Tibial artery (tissue), 4 donors: ENCODE results near the gene EIF2B2.

Experiments used
- DNase-seq, 2 donors: peaks; one replicate each; pipeline ENCODE4 v3.0.0-alpha.2; 2019
- H3K27ac ChIP-seq, 2 donors: fragments of 200-600 bp; sonication (generic) in 1 of 2; 1 replicate in 1 of 2; 2 replicates in 1 of 2; pipeline ENCODE4 v1.5.1; 2018 to 2019; ENCODE audit warnings: mild to moderate bottlenecking in 1 of 2
- H3K27me3 ChIP-seq, 2 donors: fragments of 200-600 bp; sonication (generic) in 1 of 2; one replicate each; pipeline versions ENCODE4 v1.5.1 to v1.6.0; 2016 to 2019
- H3K36me3 ChIP-seq, 3 donors: fragments of 200-600 bp; sonication (generic) in 2 of 3; one replicate each; pipeline ENCODE4 v1.5.1; 2016 to 2019; ENCODE audit warnings: mild to moderate bottlenecking in 2 of 3
- H3K4me1 ChIP-seq, 4 donors: fragments of 200-600 bp; sonication (generic) in 2 of 4; 1 replicate in 3 of 4; 2 replicates in 1 of 4; pipeline ENCODE4 v1.5.1; 2016 to 2019
- H3K4me3 ChIP-seq, 2 donors: fragments of 200-600 bp; sonication (generic) in 1 of 2; 1 replicate in 1 of 2; 2 replicates in 1 of 2; pipeline ENCODE4 v1.5.1; 2018 to 2019; ENCODE audit warnings: mild to moderate bottlenecking in 2 of 2
- H3K9me3 ChIP-seq, 3 donors: fragments of 200-600 bp; sonication (generic) in 1 of 3; one replicate each; pipeline ENCODE4 v1.5.1; 2016 to 2019
- intact Hi-C: fragments of 100-400 bp; cut with DNase I; formaldehyde crosslinking; loops from one replicate; pipeline ENCODE4 v1.15.0; 2023; ENCODE audit warnings: low total_unique reads
- TF ChIP-seq, protein P1 (sequence below), 2 experiments: fragments of 200-600 bp in 1 of 2; fragments of 450-650 bp in 1 of 2; IDR thresholded peaks; one replicate each; pipeline ENCODE4 v1.5.1; 2017 to 2019; ENCODE audit warnings: antibody characterized with exemption in 2 of 2, mild to moderate bottlenecking in 1 of 2, moderate library complexity in 1 of 2

The EIF2B2 gene

DNA sequence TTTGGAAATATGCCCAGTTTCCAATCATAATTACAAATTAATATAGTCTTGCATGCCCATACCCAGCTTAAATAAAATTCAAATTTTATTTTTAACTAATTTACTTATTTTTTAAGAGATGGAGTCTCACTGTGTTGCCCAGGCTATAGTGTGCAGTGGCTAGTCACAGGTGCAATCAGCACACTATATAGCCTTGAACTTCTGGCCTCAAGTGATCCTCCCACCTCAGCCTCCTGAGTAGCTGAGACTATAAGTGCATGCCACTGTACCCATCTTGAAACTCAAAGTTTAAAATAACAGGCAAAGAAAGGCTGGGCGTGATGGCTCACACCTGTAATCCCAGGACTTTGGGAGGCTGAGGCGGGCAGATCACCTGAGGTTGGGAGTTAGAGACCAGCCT, 38.2 kb downstream of the EIF2B2 start:
- no peak for DNase-seq
- TF ChIP-seq, protein P1, sequence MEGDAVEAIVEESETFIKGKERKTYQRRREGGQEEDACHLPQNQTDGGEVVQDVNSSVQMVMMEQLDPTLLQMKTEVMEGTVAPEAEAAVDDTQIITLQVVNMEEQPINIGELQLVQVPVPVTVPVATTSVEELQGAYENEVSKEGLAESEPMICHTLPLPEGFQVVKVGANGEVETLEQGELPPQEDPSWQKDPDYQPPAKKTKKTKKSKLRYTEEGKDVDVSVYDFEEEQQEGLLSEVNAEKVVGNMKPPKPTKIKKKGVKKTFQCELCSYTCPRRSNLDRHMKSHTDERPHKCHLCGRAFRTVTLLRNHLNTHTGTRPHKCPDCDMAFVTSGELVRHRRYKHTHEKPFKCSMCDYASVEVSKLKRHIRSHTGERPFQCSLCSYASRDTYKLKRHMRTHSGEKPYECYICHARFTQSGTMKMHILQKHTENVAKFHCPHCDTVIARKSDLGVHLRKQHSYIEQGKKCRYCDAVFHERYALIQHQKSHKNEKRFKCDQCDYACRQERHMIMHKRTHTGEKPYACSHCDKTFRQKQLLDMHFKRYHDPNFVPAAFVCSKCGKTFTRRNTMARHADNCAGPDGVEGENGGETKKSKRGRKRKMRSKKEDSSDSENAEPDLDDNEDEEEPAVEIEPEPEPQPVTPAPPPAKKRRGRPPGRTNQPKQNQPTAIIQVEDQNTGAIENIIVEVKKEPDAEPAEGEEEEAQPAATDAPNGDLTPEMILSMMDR (IDR thresholded peaks at IDR 0.05) = no peak
- H3K4me1 ChIP-seq = peaks cover 0 to 19% (median 14%) of the 10 kb centered on the region in 4 donors
- no peak overlapping the region for H3K4me3 ChIP-seq
- intact Hi-C loops = no loop called here
- no peaks in the 10 kb centered on the region for H3K27me3 ChIP-seq
- H3K36me3 ChIP-seq = peaks cover 20 to 60% (median 29%) of the 10 kb centered on the region in 3 donors
- H3K27ac ChIP-seq = no peak overlapping the region
- no peaks in the 10 kb centered on the region for H3K9me3 ChIP-seq

DNA sequence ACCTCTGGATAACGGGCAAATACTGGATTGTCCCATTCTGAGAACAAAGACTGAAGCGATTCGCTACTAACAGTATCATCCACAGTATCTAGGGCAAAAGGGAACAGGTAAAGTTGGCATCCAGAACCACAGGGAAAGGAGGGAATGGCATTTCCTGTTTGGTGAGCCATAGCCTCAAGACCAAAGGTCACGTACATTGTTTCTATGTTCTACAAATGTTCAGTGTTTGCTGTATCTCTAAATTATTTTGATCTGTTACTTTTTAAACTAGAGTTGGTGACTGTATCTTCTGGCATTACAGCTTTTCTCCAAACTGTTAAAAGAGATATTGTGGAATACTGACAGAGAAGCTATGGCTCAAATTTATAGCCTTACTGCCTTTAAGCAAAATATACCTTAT, 38.9 kb downstream of the EIF2B2 start:
- Histone ChIP-seq H3K4me3 (no peak overlapping the region), H3K36me3 (peaks cover 20 to 53% (median 25%) of the 10 kb centered on the region in 3 donors), H3K4me1 (peaks cover 0 to 19% (median 14%) of the 10 kb centered on the region in 4 donors), H3K27ac (no peak overlapping the region), H3K9me3 (no peaks in the 10 kb centered on the region), H3K27me3 (no peaks in the 10 kb centered on the region)
- TF ChIP-seq, protein P1 (IDR thresholded peaks at IDR 0.05) = no peak
- intact Hi-C loops = no loop called here
- no peak for DNase-seq

DNA sequence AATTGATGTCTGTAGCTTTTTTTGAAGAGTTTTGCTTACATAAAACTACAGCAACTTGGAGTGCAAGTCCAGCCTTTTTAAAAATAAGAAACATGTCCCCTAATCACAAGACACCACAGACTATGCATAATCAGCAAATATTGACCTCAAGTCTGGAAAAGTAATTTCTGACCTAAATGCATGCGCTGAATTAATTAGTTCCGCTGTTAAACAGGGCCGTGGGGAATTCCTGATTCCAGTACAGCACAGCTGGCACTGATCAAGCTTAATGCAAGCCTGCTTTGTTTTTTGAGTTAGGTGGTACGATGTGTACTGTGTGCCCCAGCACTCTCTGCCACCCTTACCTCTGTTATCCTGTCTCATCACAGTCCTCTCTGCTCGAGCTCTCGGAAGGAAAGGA, 39.3 kb downstream of the EIF2B2 start:
- no peaks in the 10 kb centered on the region for H3K27me3 ChIP-seq
- intact Hi-C loops = no loop called here
- H3K4me3 ChIP-seq = no peak overlapping the region
- no peak overlapping the region for H3K27ac ChIP-seq
- TF ChIP-seq, protein P1 (IDR thresholded peaks at IDR 0.05) = no peak
- no peaks in the 10 kb centered on the region for H3K9me3 ChIP-seq
- DNase-seq = no peak
- H3K4me1 ChIP-seq = peaks cover 0 to 19% (median 14%) of the 10 kb centered on the region in 4 donors
- peaks cover 20 to 49% (median 23%) of the 10 kb centered on the region in 3 donors for H3K36me3 ChIP-seq

DNA sequence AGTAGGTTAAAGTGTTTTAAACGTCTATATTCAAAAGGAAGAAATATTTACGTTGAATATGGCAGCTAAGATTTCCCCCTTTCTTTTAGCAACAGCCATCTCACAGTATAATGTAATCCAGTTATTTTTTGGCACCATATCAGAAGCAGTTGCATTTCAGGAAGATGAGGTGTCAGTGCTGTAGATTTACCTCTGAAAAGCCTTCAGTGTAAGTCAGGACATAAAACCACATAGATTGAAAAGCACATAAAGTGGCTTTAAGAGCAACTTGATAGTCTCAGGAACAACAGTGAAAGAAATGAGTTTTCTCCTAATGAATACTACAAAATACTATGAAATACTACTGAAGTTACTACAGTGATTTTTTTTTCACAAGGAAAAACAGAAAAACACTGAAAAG, 41.6 kb downstream of the EIF2B2 start:
- TF ChIP-seq, protein P1 (IDR thresholded peaks at IDR 0.05) = no peak
- peaks cover 0 to 35% (median 20%) of the 10 kb centered on the region in 4 donors for H3K4me1 ChIP-seq
- DNase-seq = no peak
- H3K36me3 ChIP-seq = peaks cover 11 to 35% (median 16%) of the 10 kb centered on the region in 3 donors
- no peaks in the 10 kb centered on the region for H3K9me3 ChIP-seq
- no peak overlapping the region for H3K27ac ChIP-seq
- no peak overlapping the region for H3K4me3 ChIP-seq
- H3K27me3 ChIP-seq = no peaks in the 10 kb centered on the region
- intact Hi-C loops = no loop called here

DNA sequence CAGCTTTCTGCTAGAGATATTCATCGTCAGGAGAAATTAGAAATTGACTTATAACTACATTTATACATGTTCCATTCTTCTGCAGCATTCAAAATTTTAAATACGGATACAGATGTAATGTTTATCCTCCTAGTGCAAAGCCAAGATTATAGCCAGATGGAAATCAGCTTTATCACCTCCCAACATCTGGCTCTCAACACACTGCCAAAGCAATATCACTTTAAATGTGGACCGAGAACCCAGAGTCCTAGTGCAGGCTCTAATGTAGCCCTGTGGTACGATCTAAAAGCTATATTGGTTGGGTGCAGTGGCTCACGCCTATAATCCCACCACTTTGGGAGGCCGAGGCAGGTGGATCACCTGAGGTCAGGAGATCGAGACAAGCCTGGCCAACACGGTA, 42.0 kb downstream of the EIF2B2 start:
- Histone ChIP-seq H3K4me3 (no peak overlapping the region), H3K27ac (no peak overlapping the region), H3K27me3 (no peaks in the 10 kb centered on the region), H3K36me3 (peaks cover 11 to 31% (median 16%) of the 10 kb centered on the region in 3 donors), H3K9me3 (no peaks in the 10 kb centered on the region), H3K4me1 (peaks cover 0 to 40% (median 23%) of the 10 kb centered on the region in 4 donors)
- DNase-seq = no peak
- TF ChIP-seq, protein P1 (IDR thresholded peaks at IDR 0.05) = no peak
- intact Hi-C loops = no loop called here

DNA sequence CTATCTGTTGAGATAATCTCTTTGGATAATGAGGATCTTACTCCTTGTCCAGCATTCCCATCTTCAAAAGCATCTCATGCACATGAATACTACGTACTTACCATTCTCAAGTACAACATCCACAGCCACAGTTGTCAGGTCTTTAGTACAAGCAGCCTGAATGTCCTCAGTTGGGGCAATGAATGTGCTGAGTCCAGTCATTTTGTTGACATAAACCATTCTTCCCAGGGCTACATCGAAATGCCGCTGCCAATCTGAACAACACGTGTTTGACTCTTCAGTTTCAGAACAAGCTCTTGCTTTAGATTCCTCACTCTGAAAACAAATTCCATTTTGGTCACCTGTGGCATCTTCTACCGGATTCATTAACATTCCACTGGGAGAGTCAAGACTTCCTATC, 43.6 kb downstream of the EIF2B2 start:
- peaks cover 0 to 51% (median 31%) of the 10 kb centered on the region in 4 donors for H3K4me1 ChIP-seq
- TF ChIP-seq, protein P1 (IDR thresholded peaks at IDR 0.05) = no peak
- intact Hi-C loops = no loop called here
- no peak overlapping the region for H3K4me3 ChIP-seq
- peaks cover 6 to 20% (median 10%) of the 10 kb centered on the region in 3 donors for H3K36me3 ChIP-seq
- no peaks in the 10 kb centered on the region for H3K9me3 ChIP-seq
- no peak overlapping the region for H3K27ac ChIP-seq
- H3K27me3 ChIP-seq = no peaks in the 10 kb centered on the region
- no peak for DNase-seq
